ENCODE results near the gene DNAJB9.

Gene DNAJB9

GRCh38 chr7:108576116-108576515 lies 6.4 kb downstream of the DNAJB9 start:
- Histone ChIP-seq H3K79me2 (ENCODE audit: insufficient read depth, low read length) (peaks cover 23% of the 10 kb centered on the region), H3K27me3 (ENCODE audit: insufficient read depth, low read length, poor library complexity) (no peaks in the 10 kb centered on the region), H3K9me3 (ENCODE audit: insufficient read depth, low read length, severe bottlenecking) (peaks cover 22% of the 10 kb centered on the region), H3K4me1 (ENCODE audit: insufficient read depth, low read length) (peaks cover 21% of the 10 kb centered on the region), H3K4me3 (ENCODE audit: low read depth in 1 of 2, low read length in 2 of 2) (no peak overlapping the region), H3K27ac (ENCODE audit: low read length) (no peak overlapping the region), H4K20me1 (ENCODE audit: insufficient read depth, low read length) (peaks cover 2% of the 10 kb centered on the region; the same call in 1 of the 2 replicates), H3K4me2 (ENCODE audit: insufficient read depth, low read length) (no peak overlapping the region), H3K9ac (ENCODE audit: low read depth, low read length) (no peak overlapping the region), H2AFZ (ENCODE audit: low read depth, low read length) (no peak overlapping the region), H3K36me3 (ENCODE audit: insufficient read depth, low read length) (peaks cover 53% of the 10 kb centered on the region)
- TF ChIP-seq CTCF (IDR thresholded peaks at IDR 0.05; ENCODE audit: borderline replicate concordance, extremely low read depth, low read length, poor library complexity, severe bottlenecking) (no peak), EZH2 (IDR thresholded peaks at IDR 0.05; ENCODE audit: borderline replicate concordance, low read depth, low read length, severe bottlenecking) (no peak)
- DNase-seq (no peak), ATAC-seq (ENCODE audit: insufficient read depth, low read depth) (no peak)

GRCh38 chr7:108578937-108579336 lies 9.3 kb downstream of the DNAJB9 start:
- Histone ChIP-seq H3K9me3 (ENCODE audit: insufficient read depth, low read length, severe bottlenecking) (peaks cover 22% of the 10 kb centered on the region), H3K27me3 (ENCODE audit: insufficient read depth, low read length, poor library complexity) (no peaks in the 10 kb centered on the region), H3K4me1 (ENCODE audit: insufficient read depth, low read length) (no peaks in the 10 kb centered on the region), H2AFZ (ENCODE audit: low read depth, low read length) (no peak overlapping the region), H3K79me2 (ENCODE audit: insufficient read depth, low read length) (0 out of 2 replicates have a peak, but pooled peaks cover 1% of the 10 kb centered on the region), H3K4me2 (ENCODE audit: insufficient read depth, low read length) (no peak overlapping the region), H4K20me1 (ENCODE audit: insufficient read depth, low read length) (no peaks in the 10 kb centered on the region), H3K36me3 (ENCODE audit: insufficient read depth, low read length) (peaks cover 32% of the 10 kb centered on the region), H3K4me3 (ENCODE audit: low read depth in 1 of 2, low read length in 2 of 2) (no peak overlapping the region), H3K27ac (ENCODE audit: low read length) (no peak overlapping the region), H3K9ac (ENCODE audit: low read depth, low read length) (no peak overlapping the region)
- DNase-seq: no peak
- TF ChIP-seq CTCF (IDR thresholded peaks at IDR 0.05; ENCODE audit: borderline replicate concordance, extremely low read depth, low read length, poor library complexity, severe bottlenecking) (no peak), EZH2 (IDR thresholded peaks at IDR 0.05; ENCODE audit: borderline replicate concordance, low read depth, low read length, severe bottlenecking) (no peak)
- no peak for ATAC-seq (ENCODE audit: insufficient read depth, low read depth)

- Histone ChIP-seq H3K9ac (ENCODE audit: low read depth, low read length) (no peak overlapping the region), H3K36me3 (ENCODE audit: insufficient read depth, low read length) (peaks cover 21% of the 10 kb centered on the region), H3K27me3 (ENCODE audit: insufficient read depth, low read length, poor library complexity) (no peaks in the 10 kb centered on the region), H3K27ac (ENCODE audit: low read length) (no peak overlapping the region), H3K4me2 (ENCODE audit: insufficient read depth, low read length) (no peak overlapping the region), H2AFZ (ENCODE audit: low read depth, low read length) (no peak overlapping the region), H4K20me1 (ENCODE audit: insufficient read depth, low read length) (no peaks in the 10 kb centered on the region), H3K9me3 (ENCODE audit: insufficient read depth, low read length, severe bottlenecking) (peaks cover 22% of the 10 kb centered on the region), H3K4me1 (ENCODE audit: insufficient read depth, low read length) (no peaks in the 10 kb centered on the region), H3K79me2 (ENCODE audit: insufficient read depth, low read length) (no peaks in the 10 kb centered on the region), H3K4me3 (ENCODE audit: low read depth in 1 of 2, low read length in 2 of 2) (no peak overlapping the region)
- ATAC-seq (ENCODE audit: insufficient read depth, low read depth): no peak
- TF ChIP-seq EZH2 (IDR thresholded peaks at IDR 0.05; ENCODE audit: borderline replicate concordance, low read depth, low read length, severe bottlenecking) (no peak), CTCF (IDR thresholded peaks at IDR 0.05; ENCODE audit: borderline replicate concordance, extremely low read depth, low read length, poor library complexity, severe bottlenecking) (no peak)
- no peak for DNase-seq
These were observed 10.6 kb downstream of the DNAJB9 start for GRCh38 chr7:108580298-108580697.
